ENCODE data around the gene SHISA5. TPM values are rescaled to one million over a fixed set of nuclear protein-coding genes. Genes with fewer than 3 reads are reported as not detected.
"Not testable (repeated sequence)": the region's sequence is repeated elsewhere in the genome, so short reads cannot be mapped to it uniquely, and the experiment has no call there.

The SHISA5 gene
- total and polyA plus RNA-seq, 2 experiments from 2014 or later = 146 to 166 TPM

DNA sequence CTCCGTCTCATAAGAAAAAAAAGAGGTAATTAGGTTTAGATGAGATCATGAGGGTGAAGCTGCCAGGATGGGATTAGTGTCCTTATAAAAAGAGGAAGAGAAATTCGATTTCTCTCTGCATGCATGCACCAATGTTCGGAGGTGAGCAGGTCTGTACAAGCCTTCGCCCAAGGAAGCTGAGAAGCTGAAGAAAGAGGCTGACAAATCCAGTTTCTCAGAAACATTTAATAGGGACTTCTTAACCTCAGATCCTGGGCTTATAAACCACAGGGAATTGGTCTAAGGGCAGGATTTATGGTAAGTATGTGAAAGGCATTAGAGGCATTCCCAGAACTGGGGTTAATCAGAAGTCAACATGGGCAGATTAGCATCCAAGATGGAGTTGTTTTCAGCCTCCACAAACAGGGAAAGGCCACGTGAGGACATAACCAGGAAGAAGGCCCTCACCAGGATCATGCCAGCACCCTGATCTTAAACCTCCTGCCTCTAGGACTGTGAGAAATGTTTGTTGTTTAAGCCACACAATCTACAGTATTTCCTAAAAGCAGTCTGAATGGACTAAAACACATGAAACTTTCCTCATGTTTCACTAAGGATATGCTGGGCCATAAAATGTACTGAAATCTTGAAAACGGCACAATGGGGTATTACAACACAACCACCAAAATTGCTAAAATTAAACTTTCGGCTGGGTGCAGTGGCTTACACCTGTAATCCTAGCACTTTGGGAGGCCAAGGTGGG is 11.3 kb downstream of the SHISA5 start (continued):
- TF ChIP-seq, protein P1, sequence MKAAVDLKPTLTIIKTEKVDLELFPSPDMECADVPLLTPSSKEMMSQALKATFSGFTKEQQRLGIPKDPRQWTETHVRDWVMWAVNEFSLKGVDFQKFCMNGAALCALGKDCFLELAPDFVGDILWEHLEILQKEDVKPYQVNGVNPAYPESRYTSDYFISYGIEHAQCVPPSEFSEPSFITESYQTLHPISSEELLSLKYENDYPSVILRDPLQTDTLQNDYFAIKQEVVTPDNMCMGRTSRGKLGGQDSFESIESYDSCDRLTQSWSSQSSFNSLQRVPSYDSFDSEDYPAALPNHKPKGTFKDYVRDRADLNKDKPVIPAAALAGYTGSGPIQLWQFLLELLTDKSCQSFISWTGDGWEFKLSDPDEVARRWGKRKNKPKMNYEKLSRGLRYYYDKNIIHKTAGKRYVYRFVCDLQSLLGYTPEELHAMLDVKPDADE (IDR thresholded peaks at IDR 0.05) = no peak

DNA sequence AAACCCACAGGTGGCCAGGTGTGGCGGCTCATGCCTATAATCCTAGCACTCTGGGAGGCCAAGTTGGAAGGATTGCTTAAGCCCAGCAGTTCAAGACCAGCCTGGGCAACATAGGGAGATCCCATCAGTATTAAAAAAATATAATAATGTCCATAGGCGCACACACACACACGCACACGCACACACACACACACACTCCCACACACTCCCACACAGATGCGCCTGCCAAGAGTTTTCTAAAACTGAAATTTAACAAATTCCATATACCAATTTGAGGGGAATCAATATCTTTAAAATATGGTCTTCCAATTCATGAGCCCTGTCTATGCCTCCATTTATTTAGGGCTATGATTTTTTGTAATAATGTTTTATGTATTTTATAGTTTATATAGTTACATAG is 17.0 kb downstream of the SHISA5 start:
- no peak overlapping the region for H3K4me3 Mint-ChIP-seq
- Histone ChIP-seq H3K27ac (ENCODE audit: low read depth) (no peak overlapping the region), H3K4me2 (no peak overlapping the region), H3K4me3 (no peak overlapping the region), H3K4me1 (ENCODE audit: insufficient read depth) (peaks cover 3% of the 10 kb centered on the region), H3K27me3 (ENCODE audit: insufficient read depth) (no peaks in the 10 kb centered on the region), H3K79me2 (replicated peaks; ENCODE audit: insufficient read depth) (no peaks in the 10 kb centered on the region), H3K9me2 (ENCODE audit: insufficient read depth) (no peaks in the 10 kb centered on the region), H4K20me1 (replicated peaks; ENCODE audit: insufficient read depth) (no peaks in the 10 kb centered on the region), H3F3A (replicated peaks; ENCODE audit: low read depth) (0 out of 2 replicates have a peak, but pooled peaks cover 6% of the 10 kb centered on the region), H2AFZ (no peak overlapping the region), H3K36me3 (ENCODE audit: insufficient read depth) (no peaks in the 10 kb centered on the region)
- no peak overlapping the region for H3K27ac Mint-ChIP-seq
- no peak for DNase-seq (ENCODE audit: low spot score)
- H3K36me3 Mint-ChIP-seq (ENCODE audit: low read depth) = peaks cover 9% of the 10 kb centered on the region; the same call in 1 of the 3 replicates
- peaks cover 12% of the 10 kb centered on the region for H3K4me1 Mint-ChIP-seq
- H3K27me3 Mint-ChIP-seq (ENCODE audit: insufficient read depth, low read depth, poor library complexity) = peaks cover 6% of the 10 kb centered on the region
- ATAC-seq = no peak
- TF ChIP-seq, protein P2, sequence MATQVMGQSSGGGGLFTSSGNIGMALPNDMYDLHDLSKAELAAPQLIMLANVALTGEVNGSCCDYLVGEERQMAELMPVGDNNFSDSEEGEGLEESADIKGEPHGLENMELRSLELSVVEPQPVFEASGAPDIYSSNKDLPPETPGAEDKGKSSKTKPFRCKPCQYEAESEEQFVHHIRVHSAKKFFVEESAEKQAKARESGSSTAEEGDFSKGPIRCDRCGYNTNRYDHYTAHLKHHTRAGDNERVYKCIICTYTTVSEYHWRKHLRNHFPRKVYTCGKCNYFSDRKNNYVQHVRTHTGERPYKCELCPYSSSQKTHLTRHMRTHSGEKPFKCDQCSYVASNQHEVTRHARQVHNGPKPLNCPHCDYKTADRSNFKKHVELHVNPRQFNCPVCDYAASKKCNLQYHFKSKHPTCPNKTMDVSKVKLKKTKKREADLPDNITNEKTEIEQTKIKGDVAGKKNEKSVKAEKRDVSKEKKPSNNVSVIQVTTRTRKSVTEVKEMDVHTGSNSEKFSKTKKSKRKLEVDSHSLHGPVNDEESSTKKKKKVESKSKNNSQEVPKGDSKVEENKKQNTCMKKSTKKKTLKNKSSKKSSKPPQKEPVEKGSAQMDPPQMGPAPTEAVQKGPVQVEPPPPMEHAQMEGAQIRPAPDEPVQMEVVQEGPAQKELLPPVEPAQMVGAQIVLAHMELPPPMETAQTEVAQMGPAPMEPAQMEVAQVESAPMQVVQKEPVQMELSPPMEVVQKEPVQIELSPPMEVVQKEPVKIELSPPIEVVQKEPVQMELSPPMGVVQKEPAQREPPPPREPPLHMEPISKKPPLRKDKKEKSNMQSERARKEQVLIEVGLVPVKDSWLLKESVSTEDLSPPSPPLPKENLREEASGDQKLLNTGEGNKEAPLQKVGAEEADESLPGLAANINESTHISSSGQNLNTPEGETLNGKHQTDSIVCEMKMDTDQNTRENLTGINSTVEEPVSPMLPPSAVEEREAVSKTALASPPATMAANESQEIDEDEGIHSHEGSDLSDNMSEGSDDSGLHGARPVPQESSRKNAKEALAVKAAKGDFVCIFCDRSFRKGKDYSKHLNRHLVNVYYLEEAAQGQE (IDR thresholded peaks at IDR 0.05; ENCODE audit: unreplicated experiment) = no peak
- no peak for TF ChIP-seq ZNF331 (CRISPR knock-in tag; IDR thresholded peaks at IDR 0.05; ENCODE audit: low read depth)
- TF ChIP-seq JUNB (IDR thresholded peaks at IDR 0.05; ENCODE audit: unreplicated experiment) = no peak
- TF ChIP-seq, protein P3, sequence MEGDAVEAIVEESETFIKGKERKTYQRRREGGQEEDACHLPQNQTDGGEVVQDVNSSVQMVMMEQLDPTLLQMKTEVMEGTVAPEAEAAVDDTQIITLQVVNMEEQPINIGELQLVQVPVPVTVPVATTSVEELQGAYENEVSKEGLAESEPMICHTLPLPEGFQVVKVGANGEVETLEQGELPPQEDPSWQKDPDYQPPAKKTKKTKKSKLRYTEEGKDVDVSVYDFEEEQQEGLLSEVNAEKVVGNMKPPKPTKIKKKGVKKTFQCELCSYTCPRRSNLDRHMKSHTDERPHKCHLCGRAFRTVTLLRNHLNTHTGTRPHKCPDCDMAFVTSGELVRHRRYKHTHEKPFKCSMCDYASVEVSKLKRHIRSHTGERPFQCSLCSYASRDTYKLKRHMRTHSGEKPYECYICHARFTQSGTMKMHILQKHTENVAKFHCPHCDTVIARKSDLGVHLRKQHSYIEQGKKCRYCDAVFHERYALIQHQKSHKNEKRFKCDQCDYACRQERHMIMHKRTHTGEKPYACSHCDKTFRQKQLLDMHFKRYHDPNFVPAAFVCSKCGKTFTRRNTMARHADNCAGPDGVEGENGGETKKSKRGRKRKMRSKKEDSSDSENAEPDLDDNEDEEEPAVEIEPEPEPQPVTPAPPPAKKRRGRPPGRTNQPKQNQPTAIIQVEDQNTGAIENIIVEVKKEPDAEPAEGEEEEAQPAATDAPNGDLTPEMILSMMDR (conservative IDR thresholded peaks at IDR 0.05; ENCODE audit: low read depth in 2 of 2) = no peak
- TF ChIP-seq NANOG (IDR thresholded peaks at IDR 0.05; ENCODE audit: borderline replicate concordance) = no peak
- TF ChIP-seq, protein P1 (IDR thresholded peaks at IDR 0.05) = no peak
- no peak for TF ChIP-seq CREB1 (CRISPR knock-in tag; IDR thresholded peaks at IDR 0.05; ENCODE audit: low read depth)
- no peak for TF ChIP-seq POLR2AphosphoS5 (IDR thresholded peaks at IDR 0.05; ENCODE audit: low read depth)
- TF ChIP-seq EZH2 (IDR thresholded peaks at IDR 0.05; ENCODE audit: low read depth, unreplicated experiment) = no peak
- no peak for TF ChIP-seq EZH2phosphoT487 (IDR thresholded peaks at IDR 0.05; ENCODE audit: unreplicated experiment)
- no peaks in the 10 kb centered on the region for H3K9me3 Mint-ChIP-seq

DNA sequence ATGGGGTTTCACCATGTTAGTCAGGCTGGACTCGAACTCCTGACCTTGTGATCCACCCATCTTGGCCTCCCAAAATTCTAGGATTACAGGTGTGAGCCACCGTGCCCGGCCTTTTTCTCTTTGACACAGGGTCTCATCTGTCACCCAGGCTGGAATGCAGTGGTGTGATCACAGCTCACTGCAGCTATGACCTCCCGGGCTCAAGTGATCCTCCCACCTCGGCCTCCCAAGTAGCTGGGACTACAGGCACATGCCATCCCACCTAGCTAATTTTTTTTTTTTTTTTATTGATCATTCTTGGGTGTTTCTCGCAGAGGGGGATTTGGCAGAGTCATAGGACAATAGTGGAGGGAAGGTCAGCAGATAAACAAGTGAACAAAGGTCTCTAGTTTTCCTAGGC is 21.2 kb downstream of the SHISA5 start:
- not testable (repeated sequence) for H3K27ac ChIP-seq (ENCODE audit: low read depth); H3K4me3 ChIP-seq; H3K27me3 Mint-ChIP-seq (ENCODE audit: insufficient read depth, low read depth, poor library complexity); ATAC-seq; H4K20me1 ChIP-seq (replicated peaks; ENCODE audit: insufficient read depth); H3K27ac Mint-ChIP-seq; DNase-seq (ENCODE audit: low spot score); H3K4me1 Mint-ChIP-seq; H3K27me3 ChIP-seq (ENCODE audit: insufficient read depth); H2AFZ ChIP-seq; H3K9me3 Mint-ChIP-seq; H3K4me1 ChIP-seq (ENCODE audit: insufficient read depth); H3K4me3 Mint-ChIP-seq; H3F3A ChIP-seq (replicated peaks; ENCODE audit: low read depth); H3K9me2 ChIP-seq (ENCODE audit: insufficient read depth); H3K4me2 ChIP-seq; H3K79me2 ChIP-seq (replicated peaks; ENCODE audit: insufficient read depth); H3K36me3 ChIP-seq (ENCODE audit: insufficient read depth); H3K36me3 Mint-ChIP-seq (ENCODE audit: low read depth)

DNA sequence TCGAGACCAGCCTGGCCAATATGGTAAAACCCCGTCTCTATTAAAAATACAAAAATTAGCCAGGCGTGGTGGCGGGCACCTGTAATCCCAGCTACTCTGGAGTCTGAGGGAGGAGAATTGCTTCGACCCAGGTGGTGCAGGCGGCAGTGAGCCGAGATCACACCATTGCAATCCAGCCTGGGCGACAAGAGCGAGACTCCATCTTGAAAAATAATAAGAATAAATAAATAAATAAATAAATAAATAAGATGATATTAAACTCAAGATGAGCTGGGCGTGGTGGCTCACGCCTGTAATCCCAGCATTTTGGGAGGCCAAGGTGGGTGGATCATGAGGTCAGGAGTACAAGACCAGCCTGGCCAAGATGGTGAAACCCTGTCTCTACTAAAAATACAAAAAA is 23.1 kb downstream of the SHISA5 start:
- not testable (repeated sequence) for H3K4me2 ChIP-seq; H3K4me3 ChIP-seq; H3K4me3 Mint-ChIP-seq; H3K4me1 ChIP-seq (ENCODE audit: insufficient read depth); DNase-seq (ENCODE audit: low spot score); ATAC-seq; H3K36me3 ChIP-seq (ENCODE audit: insufficient read depth); H3K27ac ChIP-seq (ENCODE audit: low read depth); H4K20me1 ChIP-seq (replicated peaks; ENCODE audit: insufficient read depth); H2AFZ ChIP-seq; H3K27me3 ChIP-seq (ENCODE audit: insufficient read depth); H3K9me3 Mint-ChIP-seq; H3K27ac Mint-ChIP-seq; H3F3A ChIP-seq (replicated peaks; ENCODE audit: low read depth); H3K9me2 ChIP-seq (ENCODE audit: insufficient read depth); H3K79me2 ChIP-seq (replicated peaks; ENCODE audit: insufficient read depth); H3K36me3 Mint-ChIP-seq (ENCODE audit: low read depth)
- Mint-ChIP-seq H3K4me1 (peaks cover 16% of the 10 kb centered on the region), H3K27me3 (ENCODE audit: insufficient read depth, low read depth, poor library complexity) (peaks cover 11% of the 10 kb centered on the region)

All from GM23338 (cell line).